Measurements from ENCODE around the gene KRTAP9-1.
"Not testable (repeated sequence)": the region's sequence is repeated elsewhere in the genome, so short reads cannot be mapped to it uniquely, and the experiment has no call there.

DNA sequence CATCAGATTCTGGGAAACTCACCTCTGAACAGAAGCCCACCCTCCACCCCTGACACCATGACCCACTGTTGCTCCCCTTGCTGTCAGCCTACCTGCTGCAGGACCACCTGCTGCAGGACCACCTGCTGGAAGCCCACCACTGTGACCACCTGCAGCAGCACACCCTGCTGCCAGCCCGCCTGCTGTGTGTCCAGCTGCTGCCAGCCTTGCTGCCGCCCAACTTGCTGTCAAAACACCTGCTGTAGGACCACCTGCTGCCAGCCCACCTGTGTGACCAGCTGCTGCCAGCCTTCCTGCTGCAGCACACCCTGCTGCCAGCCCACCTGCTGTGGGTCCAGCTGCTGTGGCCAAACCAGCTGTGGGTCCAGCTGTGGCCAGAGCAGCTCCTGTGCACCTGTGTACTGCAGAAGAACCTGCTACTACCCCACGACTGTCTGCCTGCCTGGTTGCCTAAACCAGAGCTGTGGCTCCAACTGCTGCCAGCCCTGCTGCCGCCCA, 37.0 kb downstream of the KRTAP9-1 start, which contains the start of gene KRTAP9-2:
- TF ChIP-seq CTCF (IDR thresholded peaks at IDR 0.05; ENCODE audit: low read length); EZH2 (optimal IDR thresholded peaks at IDR 0.05; ENCODE audit: low read depth, low read length): not testable (repeated sequence)

All from MM.1S (cell line).